K562 (cell line): ENCODE data around the gene WASF2. TPM values are rescaled to one million over a fixed set of nuclear protein-coding genes. Genes with fewer than 3 reads are reported as not detected.

Experiments used
- CCNT2 ChIP-seq: IDR thresholded peaks from 2 replicates; pipeline ENCODE4 v1.6.1; 2011; ENCODE audit warnings: borderline replicate concordance, low read depth, mild to moderate bottlenecking, moderate library complexity, mixed read lengths, low read length; ENCODE audit not compliant: insufficient read length; ENCODE audit errors: extremely low read depth
- DDX20 ChIP-seq: fragments of 450-650 bp; IDR thresholded peaks from 2 replicates; pipeline ENCODE4 v1.6.1; 2016; ENCODE audit warnings: missing genetic modification characterization, low read depth, mild to moderate bottlenecking, missing compliant biosample characterization, moderate library complexity
- DIDO1 ChIP-seq: fragments of 450-650 bp; IDR thresholded peaks from 2 replicates; pipeline ENCODE4 v1.6.1; 2016; ENCODE audit warnings: low read depth, missing biosample characterization, missing genetic modification characterization
- EZH2 ChIP-seq: IDR thresholded peaks from 2 replicates; pipeline ENCODE4 v1.6.1; 2012; ENCODE audit warnings: low read depth, mild to moderate bottlenecking, inconsistent platforms, low read length, borderline replicate concordance
- MAFG ChIP-seq: fragments of 450-650 bp; conservative IDR thresholded peaks from 2 replicates; pipeline ENCODE4 v1.6.1; 2016; ENCODE audit warnings: missing genetic modification characterization, missing compliant biosample characterization
- NR4A1 ChIP-seq, 2 experiments: fragments of 250-450 bp in 1 of 2; fragments of 450-650 bp in 1 of 2; sonication (Bioruptor Pico) in 1 of 2; IDR thresholded peaks; 2 replicates each; pipeline versions ENCODE4 v1.4.0 to v1.6.1; 2016 to 2020; ENCODE audit warnings: mild to moderate bottlenecking in 2 of 2, missing compliant biosample characterization in 1 of 2, missing genetic modification characterization in 1 of 2, moderate library complexity in 1 of 2
- SMAD3 ChIP-seq: fragments of 450-650 bp; formaldehyde crosslinking; conservative IDR thresholded peaks from 2 replicates; pipeline ENCODE4 v1.4.0; 2020; ENCODE audit warnings: mild to moderate bottlenecking
- STAT5B ChIP-seq: fragments of 250-450 bp; sonication (Bioruptor Pico); IDR thresholded peaks from 2 replicates; pipeline ENCODE4 v1.8.0; 2021; ENCODE audit warnings: mild to moderate bottlenecking, inconsistent platforms
- TAL1 ChIP-seq: fragments of 450-650 bp; IDR thresholded peaks from 2 replicates; pipeline ENCODE4 v1.6.1; 2016; ENCODE audit warnings: mild to moderate bottlenecking
- TRIM24 ChIP-seq, 2 experiments: fragments of 450-650 bp; IDR thresholded peaks; 2 replicates each; pipeline ENCODE4 v1.6.1; 2016
- ZBED1 ChIP-seq: IDR thresholded peaks from 2 replicates; pipeline ENCODE4 v1.6.1; 2014
- ZBTB7A ChIP-seq: IDR thresholded peaks from 2 replicates; pipeline ENCODE4 v1.6.1; 2011; ENCODE audit warnings: low read depth, mild to moderate bottlenecking, low read length, moderate library complexity, borderline replicate concordance; ENCODE audit not compliant: control insufficient read depth
- ZNF133 ChIP-seq: fragments of 250-450 bp; sonication (Bioruptor Pico); IDR thresholded peaks from 2 replicates; pipeline ENCODE4 v1.4.0; 2020; ENCODE audit warnings: mild to moderate bottlenecking
- ZNF134 ChIP-seq: fragments of 250-450 bp; sonication (Bioruptor Pico); conservative IDR thresholded peaks from 2 replicates; pipeline ENCODE4 v1.4.0; 2020
- ZNF253 ChIP-seq: fragments of 250-450 bp; sonication (Bioruptor Pico); conservative IDR thresholded peaks from 2 replicates; pipeline ENCODE4 v1.6.1; 2021; ENCODE audit warnings: mild to moderate bottlenecking
- ZNF282 ChIP-seq: sonication (generic); formaldehyde crosslinking; IDR thresholded peaks from 2 replicates; pipeline ENCODE4 v1.8.1; 2023; ENCODE audit warnings: missing genetic modification reagents
- polyA plus RNA-seq, 8 experiments: library from polyadenylated mRNA; depleted of rRNA in 4 of 8; stranded (reverse) in 5 of 8; unstranded in 3 of 8; fragments of >200 nt; fragmentation: Nextera tagmentation in 2 of 8; fragmentation: Illumina TruSeq in 1 of 8; extraction: Ambion mirVana in 2 of 8; extraction: Trizol in 1 of 8; gene quantifications; 2 replicates each; pipeline versions ENCODE4 v1.2.1 to v1.2.3, GENCODE V29; 2011 to 2014; ENCODE audit warnings: inconsistent platforms in 1 of 8, missing spikeins in 1 of 8
- total RNA-seq, 7 experiments: library from RNA; depleted of rRNA in 6 of 7; stranded (reverse); fragments of >200 nt in 6 of 7; fragmentation: Illumina TruSeq in 2 of 7; extraction: Trizol in 2 of 7; gene quantifications; 2 replicates each; pipeline versions ENCODE4 v1.2.1 to v1.2.3, GENCODE V29; 2011 to 2021; ENCODE audit warnings: low replicate concordance in 1 of 7
- TF ChIP-seq, protein P1 (sequence below): sonication (generic); formaldehyde crosslinking; IDR thresholded peaks from 2 replicates; pipeline ENCODE4 v1.8.1; 2023; ENCODE audit warnings: mild to moderate bottlenecking, missing genetic modification reagents
- TF ChIP-seq, protein P2 (sequence below): IDR thresholded peaks from 2 replicates; pipeline ENCODE4 v1.6.1; 2016; ENCODE audit warnings: missing genetic modification characterization, missing compliant biosample characterization
- TF ChIP-seq, protein P3 (sequence below): fragments of 450-650 bp; IDR thresholded peaks from 2 replicates; pipeline ENCODE4 v1.7.1; 2018; ENCODE audit warnings: mild to moderate bottlenecking, low read depth; ENCODE audit not compliant: partially characterized antibody
- TF ChIP-seq, protein P4 (sequence below), 2 experiments: fragments of 200-800 bp in 1 of 2; sonication (Bioruptor generic) in 1 of 2; sonication (generic) in 1 of 2; formaldehyde crosslinking in 1 of 2; IDR thresholded peaks in 1 of 2; conservative IDR thresholded peaks in 1 of 2; 2 replicates each; pipeline versions ENCODE4 v1.5.0 to v1.6.1; 2016 to 2020; ENCODE audit warnings: missing compliant biosample characterization in 1 of 2, missing genetic modification characterization in 1 of 2, missing genetic modification reagents in 1 of 2

WASF2 gene
- total and polyA plus RNA-seq, 9 of the 15 experiments (the other 6 are each of a cell fraction or from before 2014, with no cell fraction given) = 8.2 to 163 (median 31.2) TPM

DNA sequence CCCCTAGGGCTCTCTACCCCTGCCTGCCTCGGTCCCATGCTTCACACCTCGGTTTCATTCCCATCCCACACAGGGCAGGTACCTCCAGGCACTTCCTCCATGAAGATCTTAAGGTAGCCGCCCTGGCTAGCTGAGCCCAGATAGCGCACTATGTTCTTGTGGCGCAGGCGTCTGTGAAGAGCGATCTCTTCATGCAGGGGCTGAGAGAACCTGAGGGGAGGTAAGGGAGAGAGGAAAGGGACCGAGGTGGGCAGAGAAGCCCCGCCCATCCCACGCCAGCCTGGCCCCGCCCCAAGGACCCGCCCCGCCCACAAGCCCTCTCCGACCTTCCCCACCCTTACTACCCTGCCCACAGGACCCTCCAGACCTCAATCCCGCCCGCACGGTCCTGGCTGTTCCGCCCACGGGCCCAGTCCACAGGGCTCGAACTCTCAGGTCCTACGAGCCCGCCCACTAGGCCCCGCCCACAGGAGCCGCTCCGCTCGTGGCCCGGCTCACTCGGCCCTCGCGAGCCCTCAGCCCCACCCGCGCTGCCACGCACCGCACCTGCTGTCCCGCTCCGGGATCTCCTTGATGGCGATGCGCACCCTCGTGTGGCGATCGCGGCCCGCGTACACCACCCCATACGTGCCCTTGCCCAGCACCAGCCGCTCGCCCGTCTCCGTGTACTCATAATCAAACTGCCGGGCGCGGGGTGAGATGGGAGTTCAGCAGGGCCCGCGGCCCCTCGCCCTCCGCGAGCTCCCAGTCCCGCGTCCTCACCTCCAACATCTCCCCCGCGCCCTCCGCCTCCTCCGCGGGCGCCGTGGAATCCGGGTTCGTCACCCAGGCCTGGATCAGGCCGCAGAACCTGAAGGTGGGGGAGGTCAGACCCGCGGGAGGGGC lies 129.6 kb downstream of the WASF2 start (continued):
- TF ChIP-seq ZNF134 (CRISPR knock-in tag) (no peak), DDX20 (tag) (no peak), DIDO1 (tag) (no peak), ZBTB7A (peak; percentile 25; the same call in 1 of the 2 replicates), TAL1 (no peak), ZNF282 (CRISPR knock-in tag) (no peak), SMAD3 (CRISPR knock-in tag) (no peak), ZBED1 (no peak), CCNT2 (no peak), ZNF133 (no peak), NR4A1 (CRISPR knock-in tag; IDR thresholded peaks at IDR 0.05) (no peak), NR4A1 (tag; IDR thresholded peaks at IDR 0.05) (no peak), EZH2 (no peak), TRIM24 (IDR thresholded peaks at IDR 0.05) (no peak), MAFG (tag) (no peak), ZNF253 (CRISPR knock-in tag) (no peak), STAT5B (no peak)
- TF ChIP-seq, protein P1, sequence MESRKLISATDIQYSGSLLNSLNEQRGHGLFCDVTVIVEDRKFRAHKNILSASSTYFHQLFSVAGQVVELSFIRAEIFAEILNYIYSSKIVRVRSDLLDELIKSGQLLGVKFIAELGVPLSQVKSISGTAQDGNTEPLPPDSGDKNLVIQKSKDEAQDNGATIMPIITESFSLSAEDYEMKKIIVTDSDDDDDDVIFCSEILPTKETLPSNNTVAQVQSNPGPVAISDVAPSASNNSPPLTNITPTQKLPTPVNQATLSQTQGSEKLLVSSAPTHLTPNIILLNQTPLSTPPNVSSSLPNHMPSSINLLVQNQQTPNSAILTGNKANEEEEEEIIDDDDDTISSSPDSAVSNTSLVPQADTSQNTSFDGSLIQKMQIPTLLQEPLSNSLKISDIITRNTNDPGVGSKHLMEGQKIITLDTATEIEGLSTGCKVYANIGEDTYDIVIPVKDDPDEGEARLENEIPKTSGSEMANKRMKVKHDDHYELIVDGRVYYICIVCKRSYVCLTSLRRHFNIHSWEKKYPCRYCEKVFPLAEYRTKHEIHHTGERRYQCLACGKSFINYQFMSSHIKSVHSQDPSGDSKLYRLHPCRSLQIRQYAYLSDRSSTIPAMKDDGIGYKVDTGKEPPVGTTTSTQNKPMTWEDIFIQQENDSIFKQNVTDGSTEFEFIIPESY (CRISPR knock-in tag) = peak; percentile 71
- TF ChIP-seq, protein P2, sequence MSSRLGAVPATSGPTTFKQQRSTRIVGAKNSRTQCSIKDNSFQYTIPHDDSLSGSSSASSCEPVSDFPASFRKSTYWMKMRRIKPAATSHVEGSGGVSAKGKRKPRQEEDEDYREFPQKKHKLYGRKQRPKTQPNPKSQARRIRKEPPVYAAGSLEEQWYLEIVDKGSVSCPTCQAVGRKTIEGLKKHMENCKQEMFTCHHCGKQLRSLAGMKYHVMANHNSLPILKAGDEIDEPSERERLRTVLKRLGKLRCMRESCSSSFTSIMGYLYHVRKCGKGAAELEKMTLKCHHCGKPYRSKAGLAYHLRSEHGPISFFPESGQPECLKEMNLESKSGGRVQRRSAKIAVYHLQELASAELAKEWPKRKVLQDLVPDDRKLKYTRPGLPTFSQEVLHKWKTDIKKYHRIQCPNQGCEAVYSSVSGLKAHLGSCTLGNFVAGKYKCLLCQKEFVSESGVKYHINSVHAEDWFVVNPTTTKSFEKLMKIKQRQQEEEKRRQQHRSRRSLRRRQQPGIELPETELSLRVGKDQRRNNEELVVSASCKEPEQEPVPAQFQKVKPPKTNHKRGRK (tag) = no peak
- TF ChIP-seq, protein P3, sequence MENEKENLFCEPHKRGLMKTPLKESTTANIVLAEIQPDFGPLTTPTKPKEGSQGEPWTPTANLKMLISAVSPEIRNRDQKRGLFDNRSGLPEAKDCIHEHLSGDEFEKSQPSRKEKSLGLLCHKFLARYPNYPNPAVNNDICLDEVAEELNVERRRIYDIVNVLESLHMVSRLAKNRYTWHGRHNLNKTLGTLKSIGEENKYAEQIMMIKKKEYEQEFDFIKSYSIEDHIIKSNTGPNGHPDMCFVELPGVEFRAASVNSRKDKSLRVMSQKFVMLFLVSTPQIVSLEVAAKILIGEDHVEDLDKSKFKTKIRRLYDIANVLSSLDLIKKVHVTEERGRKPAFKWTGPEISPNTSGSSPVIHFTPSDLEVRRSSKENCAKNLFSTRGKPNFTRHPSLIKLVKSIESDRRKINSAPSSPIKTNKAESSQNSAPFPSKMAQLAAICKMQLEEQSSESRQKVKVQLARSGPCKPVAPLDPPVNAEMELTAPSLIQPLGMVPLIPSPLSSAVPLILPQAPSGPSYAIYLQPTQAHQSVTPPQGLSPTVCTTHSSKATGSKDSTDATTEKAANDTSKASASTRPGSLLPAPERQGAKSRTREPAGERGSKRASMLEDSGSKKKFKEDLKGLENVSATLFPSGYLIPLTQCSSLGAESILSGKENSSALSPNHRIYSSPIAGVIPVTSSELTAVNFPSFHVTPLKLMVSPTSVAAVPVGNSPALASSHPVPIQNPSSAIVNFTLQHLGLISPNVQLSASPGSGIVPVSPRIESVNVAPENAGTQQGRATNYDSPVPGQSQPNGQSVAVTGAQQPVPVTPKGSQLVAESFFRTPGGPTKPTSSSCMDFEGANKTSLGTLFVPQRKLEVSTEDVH = no peak
- TF ChIP-seq, protein P4, sequence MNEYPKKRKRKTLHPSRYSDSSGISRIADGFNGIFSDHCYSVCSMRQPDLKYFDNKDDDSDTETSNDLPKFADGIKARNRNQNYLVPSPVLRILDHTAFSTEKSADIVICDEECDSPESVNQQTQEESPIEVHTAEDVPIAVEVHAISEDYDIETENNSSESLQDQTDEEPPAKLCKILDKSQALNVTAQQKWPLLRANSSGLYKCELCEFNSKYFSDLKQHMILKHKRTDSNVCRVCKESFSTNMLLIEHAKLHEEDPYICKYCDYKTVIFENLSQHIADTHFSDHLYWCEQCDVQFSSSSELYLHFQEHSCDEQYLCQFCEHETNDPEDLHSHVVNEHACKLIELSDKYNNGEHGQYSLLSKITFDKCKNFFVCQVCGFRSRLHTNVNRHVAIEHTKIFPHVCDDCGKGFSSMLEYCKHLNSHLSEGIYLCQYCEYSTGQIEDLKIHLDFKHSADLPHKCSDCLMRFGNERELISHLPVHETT (CRISPR knock-in tag; conservative IDR thresholded peaks at IDR 0.05 in 1 of 2, IDR thresholded peaks at IDR 0.05 in 1 of 2) = no peak
